MM.1S (cell line): ENCODE data around the gene POLR2M.

ENCODE experiments used
- DNase-seq: peaks from one replicate; pipeline ENCODE4 v3.0.0-alpha.2; 2015
- H2AFZ ChIP-seq: fragments of 300-600 bp; sonication (generic); 2 replicates; pipeline ENCODE4 v1.6.0; 2016; ENCODE audit warnings: antibody characterized with exemption, low read length
- H3F3A ChIP-seq: fragments of 300-600 bp; sonication (generic); 2 replicates; pipeline ENCODE4 v1.6.1; 2016; ENCODE audit warnings: mild to moderate bottlenecking, antibody characterized with exemption, low read length, moderate library complexity, mixed read lengths; ENCODE audit not compliant: insufficient read depth
- H3K27ac ChIP-seq: fragments of 300-600 bp; sonication (generic); 2 replicates; pipeline ENCODE4 v1.5.1; 2016; ENCODE audit warnings: mild to moderate bottlenecking, low read length
- H3K27me3 ChIP-seq: fragments of 300-600 bp; sonication (generic); replicated peaks from 2 replicates; pipeline ENCODE4 v1.6.0; 2016; ENCODE audit warnings: low read length; ENCODE audit not compliant: insufficient read depth
- H3K36me3 ChIP-seq: fragments of 300-600 bp; sonication (generic); replicated peaks from 2 replicates; pipeline ENCODE4 v1.6.1; 2016; ENCODE audit warnings: mild to moderate bottlenecking, low read length, mixed read lengths; ENCODE audit not compliant: insufficient read depth
- H3K4me1 ChIP-seq: fragments of 300-600 bp; sonication (generic); 2 replicates; pipeline ENCODE4 v1.6.1; 2016; ENCODE audit warnings: low read length, mixed read lengths
- H3K4me2 ChIP-seq: fragments of 300-600 bp; sonication (generic); 2 replicates; pipeline ENCODE4 v1.6.0; 2016; ENCODE audit warnings: low read depth, low read length
- H3K4me3 ChIP-seq: fragments of 300-600 bp; sonication (generic); 2 replicates; pipeline ENCODE4 v1.5.1; 2016; ENCODE audit warnings: low read length, mixed read lengths
- H3K79me2 ChIP-seq: fragments of 300-600 bp; sonication (generic); 2 replicates; pipeline ENCODE4 v1.6.1; 2016; ENCODE audit warnings: mixed run types, low read length, mixed read lengths
- H3K9ac ChIP-seq: fragments of 300-600 bp; sonication (generic); 2 replicates; pipeline ENCODE4 v1.6.1; 2016; ENCODE audit warnings: low read length, mixed read lengths
- H3K9me2 ChIP-seq: fragments of 300-600 bp; sonication (generic); replicated peaks from 2 replicates; pipeline ENCODE4 v1.6.1; 2016; ENCODE audit warnings: mild to moderate bottlenecking, low read length, mixed read lengths; ENCODE audit not compliant: insufficient read depth
- H3K9me3 ChIP-seq: fragments of 300-600 bp; sonication (generic); replicated peaks from 2 replicates; pipeline ENCODE4 v1.6.1; 2016; ENCODE audit warnings: mild to moderate bottlenecking, low read length, mixed read lengths; ENCODE audit not compliant: insufficient read depth
- H4K20me1 ChIP-seq: fragments of 300-600 bp; sonication (generic); 2 replicates; pipeline ENCODE4 v1.6.1; 2016; ENCODE audit warnings: mild to moderate bottlenecking, low read length, moderate library complexity, mixed read lengths; ENCODE audit not compliant: insufficient read depth
- CTCF ChIP-seq: fragments of 300-600 bp; sonication (generic); IDR thresholded peaks from 2 replicates; pipeline ENCODE4 v1.5.1; 2016; ENCODE audit warnings: antibody characterized with exemption, low read length, mixed read lengths
- EZH2 ChIP-seq: fragments of 300-600 bp; sonication (generic); optimal IDR thresholded peaks from 2 replicates; pipeline ENCODE3; 2017; ENCODE audit warnings: low read depth, mild to moderate bottlenecking, antibody characterized with exemption, low read length, mixed read lengths
- EZH2phosphoT487 ChIP-seq: fragments of 300-600 bp; sonication (generic); IDR thresholded peaks from 2 replicates; pipeline ENCODE4 v1.6.1; 2018; ENCODE audit warnings: antibody characterized with exemption, low read length

Gene POLR2M

GRCh38 chr15:57698991-57699390 lies 7.5 kb upstream of the POLR2M start:
- Histone ChIP-seq H3K4me1 (peaks cover 10% of the 10 kb centered on the region), H3F3A (peaks cover 4% of the 10 kb centered on the region; the same call in 1 of the 2 replicates), H4K20me1 (no peaks in the 10 kb centered on the region), H3K27me3 (no peaks in the 10 kb centered on the region), H3K9ac (no peak overlapping the region), H3K27ac (no peak overlapping the region), H3K9me2 (no peaks in the 10 kb centered on the region), H3K4me2 (no peak overlapping the region), H3K79me2 (no peaks in the 10 kb centered on the region), H3K4me3 (no peak overlapping the region), H3K36me3 (no peaks in the 10 kb centered on the region), H3K9me3 (no peaks in the 10 kb centered on the region), H2AFZ (no peak overlapping the region)
- DNase-seq, result no peak
- TF ChIP-seq EZH2phosphoT487, result no peak
- TF ChIP-seq EZH2, result no peak
- no peak for TF ChIP-seq CTCF

GRCh38 chr15:57703387-57703786 lies 3.1 kb upstream of the POLR2M start:
- no peak overlapping the region for H3K9ac ChIP-seq
- H3K27me3 ChIP-seq, result no peaks in the 10 kb centered on the region
- peak; percentile 62 for DNase-seq
- peak overlapping the region; percentile 50; the same call in 1 of the 2 replicates for H3K4me2 ChIP-seq
- H3K27ac ChIP-seq, result no peak overlapping the region
- peaks cover 26% of the 10 kb centered on the region for H3K79me2 ChIP-seq
- H2AFZ ChIP-seq, result no peak overlapping the region
- no peaks in the 10 kb centered on the region for H3K9me3 ChIP-seq
- TF ChIP-seq EZH2phosphoT487 (no peak), CTCF (no peak), EZH2 (no peak)
- no peaks in the 10 kb centered on the region for H4K20me1 ChIP-seq
- no peak overlapping the region for H3K4me3 ChIP-seq
- H3F3A ChIP-seq, result peaks cover 4% of the 10 kb centered on the region; the same call in 1 of the 2 replicates
- no peaks in the 10 kb centered on the region for H3K36me3 ChIP-seq
- H3K4me1 ChIP-seq, result peaks cover 25% of the 10 kb centered on the region
- H3K9me2 ChIP-seq, result no peaks in the 10 kb centered on the region

GRCh38 chr15:57704441-57704840 lies 2.1 kb upstream of the POLR2M start:
- Histone ChIP-seq H3K79me2 (peaks cover 37% of the 10 kb centered on the region), H3K36me3 (0 out of 2 replicates have a peak, but pooled peaks cover 2% of the 10 kb centered on the region), H3K27me3 (no peaks in the 10 kb centered on the region), H3K27ac (no peak overlapping the region), H2AFZ (no peak overlapping the region), H3K9ac (no peak overlapping the region), H3K4me2 (no peak overlapping the region), H3K9me3 (no peaks in the 10 kb centered on the region), H3F3A (peaks cover 4% of the 10 kb centered on the region; the same call in 1 of the 2 replicates), H3K4me3 (no peak overlapping the region), H4K20me1 (no peaks in the 10 kb centered on the region), H3K4me1 (peaks cover 25% of the 10 kb centered on the region), H3K9me2 (no peaks in the 10 kb centered on the region)
- no peak for DNase-seq
- TF ChIP-seq EZH2phosphoT487, result no peak
- TF ChIP-seq EZH2, result no peak
- TF ChIP-seq CTCF, result no peak
